Calu3 (cell line): Measurements from ENCODE around the gene NUPR2. TPM values are rescaled to one million over a fixed set of nuclear protein-coding genes. Genes with fewer than 3 reads are reported as not detected.
"Not testable (repeated sequence)": the region's sequence is repeated elsewhere in the genome, so short reads cannot be mapped to it uniquely, and the experiment has no call there.

Experiments
- BruUV-seq: library from RNA; stranded (reverse); fragments of 400-500 nt; replicated peaks from 2 replicates; lab custom pipeline; 2021; lab: Mats Ljungman, UMichigan
- CTCF ChIA-PET: fragments of 300-600 bp; sonication (Branson Sonifier 250); formaldehyde crosslinking; loops from one replicate; lab custom pipeline; 2022; ENCODE audit warnings: antibody characterized with exemption; lab: Charles Lee
- DNase-seq: peaks from one replicate; pipeline ENCODE4 v3.0.0; 2022
- H3K27ac Mint-ChIP-seq: one replicate; pipeline ENCODE4 v1.8.0; 2022; ENCODE audit warnings: mixed read lengths; ENCODE audit not compliant: unreplicated experiment
- H3K27me3 Mint-ChIP-seq: one replicate; pipeline ENCODE4 v1.8.0; 2022; ENCODE audit warnings: mixed read lengths; ENCODE audit not compliant: unreplicated experiment
- H3K36me3 Mint-ChIP-seq: one replicate; pipeline ENCODE4 v1.8.0; 2022; ENCODE audit warnings: mild to moderate bottlenecking, moderate library complexity, mixed read lengths; ENCODE audit not compliant: insufficient read depth, unreplicated experiment
- H3K4me1 Mint-ChIP-seq: one replicate; pipeline ENCODE4 v1.8.0; 2022; ENCODE audit warnings: mild to moderate bottlenecking, low read depth, mixed read lengths; ENCODE audit not compliant: unreplicated experiment
- H3K4me3 Mint-ChIP-seq: one replicate; pipeline ENCODE4 v1.8.0; 2022; ENCODE audit warnings: mild to moderate bottlenecking, low read depth, moderate library complexity, mixed read lengths; ENCODE audit not compliant: unreplicated experiment
- H3K9me3 Mint-ChIP-seq: one replicate; pipeline ENCODE4 v1.8.0; 2022; ENCODE audit warnings: low read depth, mixed read lengths; ENCODE audit not compliant: unreplicated experiment
- CTCF ChIP-seq: fragments of 200-600 bp; IDR thresholded peaks from one replicate; pipeline ENCODE4 v1.8.0; 2022; ENCODE audit warnings: antibody characterized with exemption; ENCODE audit not compliant: unreplicated experiment
- intact Hi-C: fragments of 100-400 bp; cut with micrococcal nuclease; formaldehyde crosslinking; loops from one replicate; pipeline ENCODE4 v1.10.0; 2022; ENCODE audit not compliant: unreplicated experiment
- total RNA-seq: library from RNA; stranded (reverse); gene quantifications from 2 replicates; pipeline ENCODE4 v1.2.3, GENCODE V29; 2022

NUPR2 gene
- total RNA-seq, 1 experiment from 2014 or later = not detected

- no TSS peak for BruUV-seq
- no peak for TF ChIP-seq CTCF
- Mint-ChIP-seq H3K27ac (no peak overlapping the region), H3K4me1 (peaks cover 2% of the 10 kb centered on the region), H3K4me3 (no peak overlapping the region), H3K36me3 (peaks cover 65% of the 10 kb centered on the region), H3K27me3 (no peaks in the 10 kb centered on the region), H3K9me3 (no peaks in the 10 kb centered on the region)
- no peak for DNase-seq
- CTCF ChIA-PET = no interaction called here
- intact Hi-C loops = no loop called here
These were observed 34.4 kb downstream of the NUPR2 start for GRCh38 chr7:56081626-56082340.

- intact Hi-C loops, BruUV-seq, H3K27me3 Mint-ChIP-seq, CTCF ChIA-PET, H3K4me3 Mint-ChIP-seq, DNase-seq, H3K9me3 Mint-ChIP-seq, H3K27ac Mint-ChIP-seq, H3K4me1 Mint-ChIP-seq: not testable (repeated sequence)
- H3K36me3 Mint-ChIP-seq = peaks cover 67% of the 10 kb centered on the region
These were observed 35.3 kb downstream of the NUPR2 start for GRCh38 chr7:56080726-56081435.

- Mint-ChIP-seq H3K4me3 (no peak overlapping the region), H3K27me3 (no peaks in the 10 kb centered on the region), H3K36me3 (peaks cover 68% of the 10 kb centered on the region), H3K4me1 (peaks cover 7% of the 10 kb centered on the region), H3K9me3 (no peaks in the 10 kb centered on the region), H3K27ac (no peak overlapping the region)
- no peak for DNase-seq
- BruUV-seq = no TSS peak
- intact Hi-C loops = loop anchor here (10.0 kb wide), 1 partner anchor 335 kb away; no protein-coding TSS in a partner anchor
- TF ChIP-seq CTCF = no peak
- CTCF ChIA-PET = interaction anchor here (0.7 kb wide), 1 partner anchor 11 kb away, joined by 8 read pairs; no protein-coding TSS in a partner anchor
These were observed 36.6 kb downstream of the NUPR2 start for GRCh38 chr7:56079450-56080185.

GRCh38 chr7:56078196-56078595 is 38.0 kb downstream of the NUPR2 start:
- Mint-ChIP-seq H3K4me1 (peaks cover 16% of the 10 kb centered on the region), H3K36me3 (peaks cover 61% of the 10 kb centered on the region), H3K9me3 (no peaks in the 10 kb centered on the region), H3K4me3 (no peak overlapping the region), H3K27me3 (no peaks in the 10 kb centered on the region), H3K27ac (no peak overlapping the region)
- no peak for DNase-seq
- CTCF ChIA-PET = no interaction called here
- intact Hi-C loops = loop anchor here (10.0 kb wide), 1 partner anchor 333 kb away; no protein-coding TSS in a partner anchor
- no peak for TF ChIP-seq CTCF
- no TSS peak for BruUV-seq
